SK-N-SH treated with all-trans-retinoic acid at 6 μM for 48 hours (cell line): ENCODE results near the gene SLC41A3.

Experiments
- ATAC-seq: fragments of 200-7000 bp; cut with Tn5 transposase; 3 replicates; pipeline ENCODE4 v1.9.1; 2020; ENCODE audit warnings: mild to moderate bottlenecking, moderate library complexity
- BACH2 ChIP-seq: fragments of 250-450 bp; sonication (Bioruptor Pico); IDR thresholded peaks from 2 replicates; pipeline ENCODE4 v1.9.0; 2021; ENCODE audit warnings: mild to moderate bottlenecking, borderline replicate concordance
- ESRRG ChIP-seq: fragments of 250-450 bp; sonication (Bioruptor Pico); IDR thresholded peaks from 2 replicates; pipeline ENCODE4 v1.6.1; 2021; ENCODE audit warnings: mild to moderate bottlenecking
- GLIS3 ChIP-seq: fragments of 250-450 bp; sonication (Bioruptor Pico); IDR thresholded peaks from 2 replicates; pipeline ENCODE4 v1.5.0; 2020; ENCODE audit warnings: mild to moderate bottlenecking, moderate library complexity
- ISL1 ChIP-seq: fragments of 250-450 bp; sonication (Bioruptor Pico); IDR thresholded peaks from 2 replicates; pipeline ENCODE4 v2.1.2; 2022; ENCODE audit warnings: mild to moderate bottlenecking, moderate library complexity
- OSR1 ChIP-seq: fragments of 250-450 bp; sonication (Bioruptor Pico); IDR thresholded peaks from 2 replicates; pipeline ENCODE4 v1.8.0; 2022; ENCODE audit warnings: moderate library complexity, mild to moderate bottlenecking, inconsistent platforms
- PPARA ChIP-seq: fragments of 250-450 bp; sonication (Bioruptor Pico); IDR thresholded peaks from 2 replicates; pipeline ENCODE4 v1.5.0; 2020; ENCODE audit warnings: mild to moderate bottlenecking, borderline replicate concordance
- RARB ChIP-seq: fragments of 250-450 bp; sonication (Bioruptor Pico); IDR thresholded peaks from 2 replicates; pipeline ENCODE4 v1.8.0; 2021; ENCODE audit warnings: mild to moderate bottlenecking, moderate library complexity
- SNAI2 ChIP-seq: fragments of 250-450 bp; sonication (Bioruptor Pico); IDR thresholded peaks from 2 replicates; pipeline ENCODE4 v1.5.0; 2020; ENCODE audit warnings: mild to moderate bottlenecking, moderate library complexity
- TCF4 ChIP-seq: fragments of 250-450 bp; sonication (Bioruptor Pico); IDR thresholded peaks from 2 replicates; pipeline ENCODE4 v1.8.0; 2021; ENCODE audit warnings: mild to moderate bottlenecking, moderate library complexity, borderline replicate concordance
- TOX ChIP-seq: fragments of 250-450 bp; sonication (Bioruptor Pico); IDR thresholded peaks from 2 replicates; pipeline ENCODE4 v1.8.0; 2021; ENCODE audit warnings: mild to moderate bottlenecking, moderate library complexity, borderline replicate concordance
- ZC3H10 ChIP-seq: fragments of 250-450 bp; sonication (Bioruptor Pico); IDR thresholded peaks from 2 replicates; pipeline ENCODE4 v1.5.1; 2021; ENCODE audit warnings: mild to moderate bottlenecking, moderate library complexity
- ZFP3 ChIP-seq: fragments of 250-450 bp; sonication (Bioruptor Pico); IDR thresholded peaks from 2 replicates; pipeline ENCODE4 v1.5.0; 2020; ENCODE audit warnings: mild to moderate bottlenecking, moderate library complexity
- ZFP30 ChIP-seq: fragments of 450-650 bp; formaldehyde crosslinking; IDR thresholded peaks from 2 replicates; pipeline ENCODE4 v1.5.0; 2022; ENCODE audit warnings: mild to moderate bottlenecking, moderate library complexity
- ZNF565 ChIP-seq: fragments of 450-650 bp; formaldehyde crosslinking; conservative IDR thresholded peaks from 2 replicates; pipeline ENCODE4 v1.5.0; 2020; ENCODE audit warnings: low read depth, mild to moderate bottlenecking, moderate library complexity
- ZNF70 ChIP-seq: fragments of 450-650 bp; formaldehyde crosslinking; IDR thresholded peaks from 2 replicates; pipeline ENCODE4 v1.5.0; 2020; ENCODE audit warnings: mild to moderate bottlenecking, moderate library complexity
- TF ChIP-seq, protein P1 (sequence below): fragments of 250-450 bp; sonication (Bioruptor Pico); IDR thresholded peaks from 2 replicates; pipeline ENCODE4 v1.8.0; 2021; ENCODE audit warnings: low read depth, mild to moderate bottlenecking, moderate library complexity, borderline replicate concordance
- TF ChIP-seq, protein P2 (sequence below): fragments of 250-450 bp; sonication (Bioruptor Pico); IDR thresholded peaks from 2 replicates; pipeline ENCODE4 v1.8.0; 2020; ENCODE audit warnings: mild to moderate bottlenecking, moderate library complexity, borderline replicate concordance
- TF ChIP-seq, protein P3 (sequence below): fragments of 250-450 bp; sonication (Bioruptor Pico); IDR thresholded peaks from 2 replicates; pipeline ENCODE4 v1.5.1; 2021; ENCODE audit warnings: mild to moderate bottlenecking, moderate library complexity

SLC41A3 gene

DNA sequence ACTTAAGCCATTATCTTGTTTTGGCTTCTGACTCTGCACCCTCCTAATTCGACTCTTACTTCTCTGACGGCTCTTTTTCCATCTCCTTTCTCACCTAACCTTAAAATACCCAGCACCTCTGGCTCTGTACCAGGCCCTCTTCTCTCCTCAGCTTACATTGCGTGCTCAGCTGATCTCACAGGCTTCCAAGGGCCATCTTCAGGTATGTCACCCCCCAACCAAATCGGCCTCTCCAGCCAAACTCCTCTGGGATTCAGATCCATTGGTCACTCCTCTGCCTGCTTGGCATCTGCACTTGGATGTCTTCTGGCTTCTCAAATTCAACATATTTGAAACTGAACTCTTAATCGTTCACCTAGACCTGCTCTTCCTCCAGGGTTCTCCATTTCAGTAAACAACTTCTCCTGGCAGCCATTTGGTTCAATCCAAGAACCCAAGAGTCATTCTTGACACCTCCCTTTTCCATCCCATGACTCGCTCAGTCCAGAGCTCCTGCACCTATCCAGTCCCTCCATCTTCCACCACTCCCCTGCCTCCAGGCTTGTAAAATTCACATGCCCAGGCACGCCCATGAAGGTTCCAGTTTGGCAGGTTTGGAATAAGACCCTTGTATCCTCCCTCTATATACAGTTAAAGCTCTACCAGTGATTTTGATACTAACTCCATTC, 35.2 kb upstream of the SLC41A3 start (continued):
- TF ChIP-seq, protein P1, sequence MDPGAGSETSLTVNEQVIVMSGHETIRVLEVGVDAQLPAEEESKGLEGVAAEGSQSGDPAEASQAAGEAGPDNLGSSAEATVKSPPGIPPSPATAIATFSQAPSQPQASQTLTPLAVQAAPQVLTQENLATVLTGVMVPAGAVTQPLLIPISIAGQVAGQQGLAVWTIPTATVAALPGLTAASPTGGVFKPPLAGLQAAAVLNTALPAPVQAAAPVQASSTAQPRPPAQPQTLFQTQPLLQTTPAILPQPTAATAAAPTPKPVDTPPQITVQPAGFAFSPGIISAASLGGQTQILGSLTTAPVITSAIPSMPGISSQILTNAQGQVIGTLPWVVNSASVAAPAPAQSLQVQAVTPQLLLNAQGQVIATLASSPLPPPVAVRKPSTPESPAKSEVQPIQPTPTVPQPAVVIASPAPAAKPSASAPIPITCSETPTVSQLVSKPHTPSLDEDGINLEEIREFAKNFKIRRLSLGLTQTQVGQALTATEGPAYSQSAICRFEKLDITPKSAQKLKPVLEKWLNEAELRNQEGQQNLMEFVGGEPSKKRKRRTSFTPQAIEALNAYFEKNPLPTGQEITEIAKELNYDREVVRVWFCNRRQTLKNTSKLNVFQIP (CRISPR knock-in tag): no peak
- TF ChIP-seq ZNF565 (CRISPR knock-in tag) (no peak), RARB (CRISPR knock-in tag) (no peak)

DNA sequence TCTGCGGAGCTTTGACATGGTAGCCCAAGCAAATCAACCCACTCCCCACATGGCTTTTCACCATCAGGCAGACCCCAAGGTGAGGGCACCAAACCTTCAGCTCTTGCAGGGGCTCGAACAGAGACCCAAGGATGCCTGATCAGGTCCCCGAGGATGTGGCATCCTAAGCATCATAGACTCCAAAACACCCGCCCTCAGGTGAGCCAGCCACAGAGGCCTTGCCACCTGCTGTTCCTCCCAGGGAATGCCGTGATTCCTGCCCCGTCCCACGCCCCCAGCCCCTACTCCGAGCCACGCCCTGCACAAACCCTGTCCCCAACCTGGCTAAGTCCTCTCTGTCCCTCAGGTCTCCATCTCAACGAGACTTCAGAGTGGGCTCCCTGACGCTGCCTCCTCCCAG, 34.7 kb upstream of the SLC41A3 start:
- no peak for TF ChIP-seq TCF4
- TF ChIP-seq ZNF70: no peak
- no peak for TF ChIP-seq OSR1 (CRISPR knock-in tag)
- TF ChIP-seq, protein P1 (CRISPR knock-in tag): no peak
- no peak for TF ChIP-seq BACH2 (CRISPR knock-in tag)
- no peak for TF ChIP-seq ZNF565 (CRISPR knock-in tag)
- TF ChIP-seq GLIS3 (CRISPR knock-in tag): no peak
- TF ChIP-seq SNAI2 (CRISPR knock-in tag): no peak
- TF ChIP-seq ZFP3 (CRISPR knock-in tag): no peak
- no peak for TF ChIP-seq ISL1
- no peak for TF ChIP-seq RARB (CRISPR knock-in tag)
- TF ChIP-seq ZC3H10 (CRISPR knock-in tag): no peak
- TF ChIP-seq, protein P2, sequence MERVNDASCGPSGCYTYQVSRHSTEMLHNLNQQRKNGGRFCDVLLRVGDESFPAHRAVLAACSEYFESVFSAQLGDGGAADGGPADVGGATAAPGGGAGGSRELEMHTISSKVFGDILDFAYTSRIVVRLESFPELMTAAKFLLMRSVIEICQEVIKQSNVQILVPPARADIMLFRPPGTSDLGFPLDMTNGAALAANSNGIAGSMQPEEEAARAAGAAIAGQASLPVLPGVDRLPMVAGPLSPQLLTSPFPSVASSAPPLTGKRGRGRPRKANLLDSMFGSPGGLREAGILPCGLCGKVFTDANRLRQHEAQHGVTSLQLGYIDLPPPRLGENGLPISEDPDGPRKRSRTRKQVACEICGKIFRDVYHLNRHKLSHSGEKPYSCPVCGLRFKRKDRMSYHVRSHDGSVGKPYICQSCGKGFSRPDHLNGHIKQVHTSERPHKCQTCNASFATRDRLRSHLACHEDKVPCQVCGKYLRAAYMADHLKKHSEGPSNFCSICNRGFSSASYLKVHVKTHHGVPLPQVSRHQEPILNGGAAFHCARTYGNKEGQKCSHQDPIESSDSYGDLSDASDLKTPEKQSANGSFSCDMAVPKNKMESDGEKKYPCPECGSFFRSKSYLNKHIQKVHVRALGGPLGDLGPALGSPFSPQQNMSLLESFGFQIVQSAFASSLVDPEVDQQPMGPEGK: no peak
- no peak for TF ChIP-seq TOX (CRISPR knock-in tag)
- TF ChIP-seq, protein P3, sequence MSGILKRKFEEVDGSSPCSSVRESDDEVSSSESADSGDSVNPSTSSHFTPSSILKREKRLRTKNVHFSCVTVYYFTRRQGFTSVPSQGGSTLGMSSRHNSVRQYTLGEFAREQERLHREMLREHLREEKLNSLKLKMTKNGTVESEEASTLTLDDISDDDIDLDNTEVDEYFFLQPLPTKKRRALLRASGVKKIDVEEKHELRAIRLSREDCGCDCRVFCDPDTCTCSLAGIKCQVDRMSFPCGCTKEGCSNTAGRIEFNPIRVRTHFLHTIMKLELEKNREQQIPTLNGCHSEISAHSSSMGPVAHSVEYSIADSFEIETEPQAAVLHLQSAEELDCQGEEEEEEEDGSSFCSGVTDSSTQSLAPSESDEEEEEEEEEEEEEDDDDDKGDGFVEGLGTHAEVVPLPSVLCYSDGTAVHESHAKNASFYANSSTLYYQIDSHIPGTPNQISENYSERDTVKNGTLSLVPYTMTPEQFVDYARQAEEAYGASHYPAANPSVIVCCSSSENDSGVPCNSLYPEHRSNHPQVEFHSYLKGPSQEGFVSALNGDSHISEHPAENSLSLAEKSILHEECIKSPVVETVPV: no peak
- ATAC-seq: no peak

DNA sequence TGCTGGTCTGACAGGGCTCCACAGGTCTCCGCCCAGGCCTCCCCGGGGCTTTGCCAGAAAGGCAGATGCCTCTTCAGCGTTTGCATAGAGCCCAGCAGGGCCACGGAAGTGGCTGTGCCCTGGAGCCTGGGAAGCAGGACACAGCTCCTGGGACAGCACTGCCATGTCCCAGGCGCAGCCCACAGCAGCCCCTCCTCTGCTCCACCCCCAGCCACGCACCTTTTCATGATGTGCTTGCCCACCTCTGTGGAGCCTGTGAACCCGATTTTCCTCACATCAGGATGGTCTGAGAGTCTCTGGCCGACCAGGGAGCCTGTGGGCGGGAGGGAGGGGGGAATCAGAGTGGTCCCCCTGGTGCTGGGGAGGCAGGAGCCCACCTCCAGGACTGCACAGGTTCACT, 33.9 kb upstream of the SLC41A3 start:
- ATAC-seq: no peak
- TF ChIP-seq ZNF565 (CRISPR knock-in tag) (no peak), PPARA (CRISPR knock-in tag) (no peak), ZNF70 (no peak), ISL1 (no peak), BACH2 (CRISPR knock-in tag) (no peak), ZFP30 (CRISPR knock-in tag) (no peak), ESRRG (no peak), TCF4 (no peak), TOX (CRISPR knock-in tag) (no peak)
- TF ChIP-seq, protein P3: no peak
- TF ChIP-seq, protein P1 (CRISPR knock-in tag): no peak
